Activated CD8-positive, alpha-beta T cell treated with anti-CD3 and anti-CD28 coated beads for 36 hours (primary cell): Measurements from ENCODE around the gene MED8. TPM values are rescaled to one million over a fixed set of nuclear protein-coding genes. Genes with fewer than 3 reads are reported as not detected.

ENCODE experiments used
- ATAC-seq: fragments of 200-7000 bp; cut with Tn5 transposase; one replicate; pipeline ENCODE4 v1.10.0; 2021; ENCODE audit warnings: mild to moderate bottlenecking, moderate library complexity
- CTCF ChIA-PET: fragments of 350-600 bp; sonication (Branson Sonifier 250); formaldehyde crosslinking; loops from one replicate; lab custom pipeline; 2021; ENCODE audit warnings: antibody characterized with exemption; lab: Charles Lee
- POLR2A ChIA-PET: fragments of 350-600 bp; sonication (Branson Sonifier 250); formaldehyde crosslinking; loops from one replicate; lab custom pipeline; 2021; ENCODE audit warnings: antibody characterized with exemption; lab: Charles Lee
- DNase-seq: peaks from one replicate; pipeline ENCODE4 v3.0.0-alpha.2; 2020
- H3K27ac Mint-ChIP-seq: one replicate; pipeline ENCODE4 v1.8.0; 2021; ENCODE audit warnings: mild to moderate bottlenecking, mixed read lengths
- H3K27me3 Mint-ChIP-seq: one replicate; pipeline ENCODE4 v1.8.0; 2021; ENCODE audit warnings: mixed read lengths
- H3K36me3 Mint-ChIP-seq: one replicate; pipeline ENCODE4 v1.8.0; 2021; ENCODE audit warnings: low read depth, mixed read lengths
- H3K4me1 Mint-ChIP-seq: one replicate; pipeline ENCODE4 v1.8.0; 2021; ENCODE audit warnings: low read depth, mixed read lengths
- H3K4me3 Mint-ChIP-seq: one replicate; pipeline ENCODE4 v1.8.0; 2021; ENCODE audit warnings: mild to moderate bottlenecking, moderate library complexity, mixed read lengths
- H3K9me3 Mint-ChIP-seq: one replicate; pipeline ENCODE4 v1.8.0; 2021; ENCODE audit warnings: mixed read lengths
- intact Hi-C: fragments of 100-400 bp; cut with micrococcal nuclease; formaldehyde crosslinking; loops from one replicate; pipeline ENCODE4 v1.10.0; 2022
- total RNA-seq, 2 experiments: library from RNA; stranded (reverse); gene quantifications; one replicate each; pipeline ENCODE4 v1.2.3, GENCODE V29; 2021
- TF ChIP-seq, protein P1 (sequence below): fragments of 200-600 bp; IDR thresholded peaks from one replicate; pipeline ENCODE4 v1.8.0; 2022; ENCODE audit warnings: antibody characterized with exemption, mild to moderate bottlenecking

The MED8 gene
- total RNA-seq, 2 experiments from 2014 or later: 33.5 to 34.5 TPM

DNA sequence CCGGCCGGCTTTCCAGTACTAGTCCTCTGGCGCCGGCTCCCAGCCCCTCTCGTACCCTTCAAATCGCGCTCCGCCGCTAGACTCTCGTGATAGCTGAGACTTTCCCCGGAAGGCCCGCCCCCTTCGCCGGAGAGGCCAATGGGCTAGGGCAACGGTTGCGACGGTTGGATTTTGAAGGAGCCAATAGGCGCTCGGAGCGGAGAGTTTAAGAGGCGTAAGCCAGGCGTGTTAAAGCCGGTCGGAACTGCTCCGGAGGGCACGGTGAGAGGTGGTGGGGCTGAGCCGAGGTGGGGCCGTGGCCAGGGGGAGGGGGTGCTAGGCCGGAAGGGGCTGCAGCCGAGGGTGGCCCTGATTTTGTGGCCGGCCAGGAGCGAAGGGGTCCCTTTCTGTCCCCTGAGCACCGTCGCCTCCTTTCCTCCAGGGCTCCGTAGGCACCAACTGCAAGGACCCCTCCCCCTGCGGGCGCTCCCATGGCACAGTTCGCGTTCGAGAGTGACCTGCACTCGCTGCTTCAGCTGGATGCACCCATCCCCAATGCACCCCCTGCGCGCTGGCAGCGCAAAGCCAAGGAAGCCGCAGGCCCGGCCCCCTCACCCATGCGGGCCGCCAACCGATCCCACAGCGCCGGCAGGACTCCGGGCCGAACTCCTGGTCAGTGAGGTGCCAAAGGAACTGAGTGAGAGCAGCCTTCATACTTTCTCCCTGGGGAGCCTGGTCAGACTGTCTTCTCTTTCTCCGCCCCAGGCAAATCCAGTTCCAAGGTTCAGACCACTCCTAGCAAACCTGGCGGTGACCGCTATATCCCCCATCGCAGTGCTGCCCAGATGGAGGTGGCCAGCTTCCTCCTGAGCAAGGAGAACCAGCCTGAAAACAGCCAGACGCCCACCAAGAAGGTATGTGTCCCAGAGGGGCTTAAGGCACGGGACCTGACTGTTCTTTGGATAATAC lies 30.6 kb downstream of the MED8 start, which contains the start of gene CDC20:
CDC20 (plus strand) TSS at position 236 of the 948 bp plus-strand sequence; CDS start at position 471, 235 bp downstream.
- Mint-ChIP-seq H3K4me1 (peaks cover 32% of the 10 kb centered on the region), H3K9me3 (no peaks in the 10 kb centered on the region), H3K27me3 (no peaks in the 10 kb centered on the region), H3K4me3 (peak within 1 kb of the TSS; percentile 95), H3K36me3 (peaks cover 47% of the 10 kb centered on the region), H3K27ac (peak within 1 kb of the TSS; percentile 87)
- DNase-seq (peak; percentile 99), ATAC-seq (peak; percentile 98)
- ChIA-PET POLR2A (interaction anchor here (0.7 to 1.6 kb wide), 4 partner anchors 9 to 300 kb away, joined by 3 to 17 read pairs (median 3); partner anchors contain the start of gene ELOVL1), CTCF (interaction anchor here (0.9 to 2.5 kb wide), 10 partner anchors 9 to 579 kb away, joined by 3 to 11 read pairs (median 5); partner anchors contain the start of genes ELOVL1, MED8 and SZT2)
- TF ChIP-seq, protein P1, sequence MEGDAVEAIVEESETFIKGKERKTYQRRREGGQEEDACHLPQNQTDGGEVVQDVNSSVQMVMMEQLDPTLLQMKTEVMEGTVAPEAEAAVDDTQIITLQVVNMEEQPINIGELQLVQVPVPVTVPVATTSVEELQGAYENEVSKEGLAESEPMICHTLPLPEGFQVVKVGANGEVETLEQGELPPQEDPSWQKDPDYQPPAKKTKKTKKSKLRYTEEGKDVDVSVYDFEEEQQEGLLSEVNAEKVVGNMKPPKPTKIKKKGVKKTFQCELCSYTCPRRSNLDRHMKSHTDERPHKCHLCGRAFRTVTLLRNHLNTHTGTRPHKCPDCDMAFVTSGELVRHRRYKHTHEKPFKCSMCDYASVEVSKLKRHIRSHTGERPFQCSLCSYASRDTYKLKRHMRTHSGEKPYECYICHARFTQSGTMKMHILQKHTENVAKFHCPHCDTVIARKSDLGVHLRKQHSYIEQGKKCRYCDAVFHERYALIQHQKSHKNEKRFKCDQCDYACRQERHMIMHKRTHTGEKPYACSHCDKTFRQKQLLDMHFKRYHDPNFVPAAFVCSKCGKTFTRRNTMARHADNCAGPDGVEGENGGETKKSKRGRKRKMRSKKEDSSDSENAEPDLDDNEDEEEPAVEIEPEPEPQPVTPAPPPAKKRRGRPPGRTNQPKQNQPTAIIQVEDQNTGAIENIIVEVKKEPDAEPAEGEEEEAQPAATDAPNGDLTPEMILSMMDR: no peak
- intact Hi-C loops: no loop called here

DNA sequence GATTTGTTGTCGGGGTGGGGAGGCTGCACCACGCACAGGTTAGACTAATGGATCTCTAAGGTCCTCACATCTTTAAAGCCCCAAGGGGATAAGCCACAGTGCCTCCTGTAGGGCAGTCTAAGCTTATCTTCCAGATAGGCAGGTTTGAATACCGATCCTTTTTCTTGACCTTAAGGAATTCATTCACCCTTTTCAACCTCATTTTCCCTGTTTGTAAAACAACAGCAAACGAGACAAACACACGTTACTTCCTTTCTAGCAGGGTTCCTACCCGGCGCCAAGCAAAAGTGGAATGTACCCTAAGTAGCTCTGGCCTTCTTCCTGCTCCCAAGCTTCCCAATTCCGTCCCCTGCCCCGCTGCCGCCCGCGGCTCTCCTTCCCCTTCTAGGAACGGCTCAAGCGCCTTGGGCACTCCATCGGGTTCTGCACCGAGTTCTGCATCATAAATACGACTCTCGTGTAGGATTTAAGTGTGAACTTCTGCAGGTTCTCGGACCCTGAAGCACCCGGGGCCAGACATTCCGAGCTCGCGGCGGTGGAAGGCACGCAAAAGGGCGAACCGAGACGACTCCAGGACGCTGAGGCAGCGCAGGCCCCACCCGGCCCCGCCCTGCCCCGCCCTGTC lies 31.4 kb downstream of the MED8 start:
- peak overlapping the region; percentile 95 for H3K4me3 Mint-ChIP-seq
- H3K4me1 Mint-ChIP-seq: peaks cover 32% of the 10 kb centered on the region
- H3K27me3 Mint-ChIP-seq: no peaks in the 10 kb centered on the region
- peaks cover 40% of the 10 kb centered on the region for H3K36me3 Mint-ChIP-seq
- H3K9me3 Mint-ChIP-seq: no peaks in the 10 kb centered on the region
- DNase-seq (peak; percentile 45), ATAC-seq (peak; percentile 18)
- intact Hi-C loops: no loop called here
- peak overlapping the region; percentile 87 for H3K27ac Mint-ChIP-seq
- ChIA-PET POLR2A (interaction anchor here (0.7 to 1.6 kb wide), 6 partner anchors 9 to 864 kb away, joined by 3 to 17 read pairs (median 3); partner anchors contain the start of gene ELOVL1), CTCF (interaction anchor here (0.9 to 2.5 kb wide), 11 partner anchors 10 to 578 kb away, joined by 3 to 11 read pairs (median 4); partner anchors contain the start of genes ELOVL1, MED8 and SZT2)
- TF ChIP-seq, protein P1: peak; percentile 25

DNA sequence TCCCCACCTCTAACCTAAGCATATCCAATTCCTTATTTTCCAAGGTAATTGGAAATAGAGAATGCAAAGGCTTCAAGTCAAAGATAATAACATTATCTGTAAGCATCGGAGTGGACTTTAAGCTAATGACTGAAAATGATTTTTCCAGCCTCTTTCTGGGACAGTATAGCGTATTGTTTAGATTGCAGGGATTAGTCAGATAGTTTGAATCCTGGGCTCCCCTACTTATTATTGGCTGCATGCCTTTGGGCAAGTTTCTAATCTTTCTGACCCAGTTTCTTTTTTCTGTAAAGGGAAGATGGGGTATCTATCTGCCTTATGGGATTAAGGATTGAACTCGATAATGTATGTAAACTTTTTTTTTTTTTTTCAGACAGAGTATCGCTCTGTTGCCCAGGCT lies 32.3 kb downstream of the MED8 start:
- Mint-ChIP-seq H3K9me3 (no peaks in the 10 kb centered on the region), H3K36me3 (peaks cover 32% of the 10 kb centered on the region), H3K27ac (no peak overlapping the region), H3K27me3 (no peaks in the 10 kb centered on the region), H3K4me1 (peaks cover 26% of the 10 kb centered on the region), H3K4me3 (peak overlapping the region; percentile 95)
- DNase-seq: no peak
- intact Hi-C loops: no loop called here
- ATAC-seq: no peak
- ChIA-PET POLR2A (no interaction called here), CTCF (interaction anchor here (0.9 to 2.5 kb wide), 5 partner anchors 12 to 130 kb away, joined by 3 to 7 read pairs (median 5); no protein-coding TSS in a partner anchor)
- TF ChIP-seq, protein P1: no peak

DNA sequence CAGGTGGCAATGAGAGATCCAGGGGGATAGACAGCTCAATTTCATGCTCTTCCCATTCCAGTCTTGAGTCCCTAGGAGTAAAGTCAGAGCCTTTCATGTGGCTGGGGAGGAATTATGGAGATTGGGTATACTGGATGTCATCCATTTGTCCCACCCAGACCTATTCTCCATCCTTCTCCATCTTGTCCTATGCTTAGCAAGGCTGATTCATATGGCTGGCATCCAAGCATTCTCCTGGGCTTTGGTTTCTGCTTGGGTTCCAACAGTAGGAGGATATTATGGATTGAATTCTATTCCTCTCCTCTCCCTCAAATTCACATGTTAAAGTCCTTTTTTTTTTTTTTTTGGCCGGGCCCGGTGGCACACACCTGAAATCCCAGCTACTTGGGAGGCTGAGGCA lies 34.7 kb downstream of the MED8 start:
- ChIA-PET POLR2A (no interaction called here), CTCF (no interaction called here)
- H3K4me3 Mint-ChIP-seq: no peak overlapping the region
- H3K27ac Mint-ChIP-seq: no peak overlapping the region
- TF ChIP-seq, protein P1: no peak
- DNase-seq (no peak), ATAC-seq (no peak)
- H3K9me3 Mint-ChIP-seq: no peaks in the 10 kb centered on the region
- peaks cover 8% of the 10 kb centered on the region for H3K4me1 Mint-ChIP-seq
- H3K27me3 Mint-ChIP-seq: no peaks in the 10 kb centered on the region
- peaks cover 8% of the 10 kb centered on the region for H3K36me3 Mint-ChIP-seq
- intact Hi-C loops: no loop called here
